NOMO-1 treated with DMSO at 0.1 percent for 48 hours (cell line): ENCODE data around the gene LASP1.
"Not testable (repeated sequence)": the region's sequence is repeated elsewhere in the genome, so short reads cannot be mapped to it uniquely, and the experiment has no call there.

Experiments used
- DNase-seq: peaks from one replicate; lab custom pipeline; 2025; ENCODE audit not compliant: unreplicated experiment; lab: John Stamatoyannopoulos, UW

The LASP1 gene

GRCh38 chr17:38869526-38870258 lies at the start of gene LASP1:
TSS of gene LASP1 (plus strand) at chr17:38870058. CDS start at chr17:38870190, 132 bp downstream.
- DNase-seq = peak; percentile 82

GRCh38 chr17:38824899-38825761 lies 44.7 kb upstream of the LASP1 start, which contains the start of gene CWC25:
TSS of gene CWC25 (minus strand) at chr17:38825321. CDS start at chr17:38825183, 138 bp downstream.
- DNase-seq = peak; percentile 91

GRCh38 chr17:38825762-38826247 lies 44.1 kb upstream of the LASP1 start:
- no peak for DNase-seq

GRCh38 chr17:38844261-38844757 lies 25.5 kb upstream of the LASP1 start:
- DNase-seq = no peak

- no peak for DNase-seq
Measured at GRCh38 chr17:38848557-38848891, 21.3 kb upstream of the LASP1 start.

- DNase-seq = no peak
Measured at GRCh38 chr17:38848939-38849605, 20.8 kb upstream of the LASP1 start.

GRCh38 chr17:38850374-38850773 lies 19.5 kb upstream of the LASP1 start:
- DNase-seq = no peak

GRCh38 chr17:38851434-38851833 lies 18.4 kb upstream of the LASP1 start:
- DNase-seq = no peak

- no peak for DNase-seq
Measured at GRCh38 chr17:38852771-38853291, 17.0 kb upstream of the LASP1 start.

- DNase-seq = peak; percentile 98
Measured at GRCh38 chr17:38853292-38854219, 16.3 kb upstream of the LASP1 start, which contains the start of gene RPL23. TSS of gene RPL23 (minus strand) at chr17:38853721. CDS start at chr17:38853710, 11 bp downstream.

- not testable (repeated sequence) for DNase-seq
Measured at GRCh38 chr17:38855101-38855714, 14.7 kb upstream of the LASP1 start.

- no peak for DNase-seq
Measured at GRCh38 chr17:38857271-38857670, 12.6 kb upstream of the LASP1 start.

GRCh38 chr17:38861399-38861843 lies 8.4 kb upstream of the LASP1 start:
- no peak for DNase-seq

GRCh38 chr17:38864636-38865398 lies 5.0 kb upstream of the LASP1 start:
- no peak for DNase-seq

- DNase-seq = peak; percentile 67
Measured at GRCh38 chr17:38867179-38867967, 2.5 kb upstream of the LASP1 start.

GRCh38 chr17:38867968-38868816 lies 1.7 kb upstream of the LASP1 start:
- peak; percentile 41 for DNase-seq
